KMS-11 (cell line): ENCODE measurements around the gene PCDHGB7.
A peak's percentile ranks its signal among the peaks of the same experiment; 100 is the strongest.
"Not testable (repeated sequence)": the region's sequence is repeated elsewhere in the genome, so short reads cannot be mapped to it uniquely, and the experiment has no call there.

ENCODE experiments used
- H2AFZ ChIP-seq: fragments of 200-600 bp; sonication (generic); 2 replicates; pipeline ENCODE4 v1.6.1; 2016; ENCODE audit warnings: antibody characterized with exemption, mixed run types, low read depth
- H3K27ac ChIP-seq: fragments of 200-600 bp; sonication (generic); 2 replicates; pipeline ENCODE4 v1.6.1; 2016; ENCODE audit warnings: mild to moderate bottlenecking, mixed run types
- H3K27me3 ChIP-seq: fragments of 200-600 bp; sonication (generic); 2 replicates; pipeline ENCODE4 v1.6.1; 2017; ENCODE audit warnings: mild to moderate bottlenecking, low read depth, mixed run types, moderate library complexity; ENCODE audit not compliant: insufficient read depth
- H3K36me3 ChIP-seq: fragments of 200-600 bp; sonication (generic); 2 replicates; pipeline ENCODE4 v1.6.1; 2017; ENCODE audit warnings: mild to moderate bottlenecking, mixed run types; ENCODE audit not compliant: insufficient read depth
- H3K4me1 ChIP-seq: fragments of 200-600 bp; sonication (generic); 2 replicates; pipeline ENCODE4 v1.6.1; 2016; ENCODE audit warnings: mild to moderate bottlenecking, low read depth, mixed run types; ENCODE audit not compliant: poor library complexity, severe bottlenecking
- H3K4me2 ChIP-seq: fragments of 200-600 bp; sonication (generic); 2 replicates; pipeline ENCODE4 v1.7.0; 2016; ENCODE audit warnings: mild to moderate bottlenecking, mixed run types
- H3K4me3 ChIP-seq: fragments of 200-600 bp; sonication (generic); IDR thresholded peaks from 2 replicates; pipeline ENCODE4 v1.6.1; 2017; ENCODE audit warnings: low read depth, low read length, mixed read lengths; ENCODE audit not compliant: insufficient read depth
- H3K79me2 ChIP-seq: fragments of 200-600 bp; sonication (generic); 2 replicates; pipeline ENCODE4 v1.6.1; 2016; ENCODE audit warnings: low read depth, mixed run types; ENCODE audit not compliant: insufficient read depth
- H3K9ac ChIP-seq: fragments of 200-600 bp; sonication (generic); 2 replicates; pipeline ENCODE4 v1.6.1; 2016; ENCODE audit warnings: mild to moderate bottlenecking, mixed run types
- H4K20me1 ChIP-seq: fragments of 200-600 bp; sonication (generic); 2 replicates; pipeline ENCODE4 v1.6.1; 2016; ENCODE audit warnings: mild to moderate bottlenecking, mixed run types; ENCODE audit not compliant: insufficient read depth
- TF ChIP-seq, protein P1 (sequence below): fragments of 200-600 bp; sonication (generic); conservative IDR thresholded peaks from 2 replicates; pipeline ENCODE4 v1.6.1; 2017; ENCODE audit warnings: low read depth, mild to moderate bottlenecking, antibody characterized with exemption, low read length, moderate library complexity, mixed read lengths

The PCDHGB7 gene

DNA sequence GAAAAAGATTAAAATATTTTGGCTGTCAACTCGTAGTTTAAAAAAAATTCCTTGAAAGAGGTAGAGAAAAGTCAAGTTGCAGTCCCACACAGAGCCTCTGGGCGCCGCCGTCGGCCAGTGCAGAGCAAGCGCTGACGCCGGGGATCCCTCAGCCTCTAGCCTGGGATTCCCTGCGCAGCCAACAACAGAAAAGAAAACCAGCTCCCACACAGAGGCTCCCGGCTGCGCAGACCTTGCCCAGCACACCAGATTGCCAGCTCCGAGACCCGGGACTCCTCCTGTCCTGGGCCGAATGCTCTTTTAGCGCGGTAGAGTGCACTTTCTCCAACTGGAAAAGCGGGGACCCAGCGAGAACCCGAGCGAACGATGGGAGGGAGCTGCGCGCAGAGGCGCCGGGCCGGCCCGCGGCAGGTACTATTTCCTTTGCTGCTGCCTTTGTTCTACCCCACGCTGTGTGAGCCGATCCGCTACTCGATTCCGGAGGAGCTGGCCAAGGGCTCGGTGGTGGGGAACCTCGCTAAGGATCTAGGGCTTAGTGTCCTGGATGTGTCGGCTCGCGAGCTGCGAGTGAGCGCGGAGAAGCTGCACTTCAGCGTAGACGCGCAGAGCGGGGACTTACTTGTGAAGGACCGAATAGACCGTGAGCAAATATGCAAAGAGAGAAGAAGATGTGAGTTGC is at the start of gene PCDHGB7:
Gene PCDHGB7, plus strand, starts transcription at position 184 of the 679 bp plus-strand sequence. Its CDS starts 183 bp downstream, at position 367.
- H3K27ac ChIP-seq, H3K4me3 ChIP-seq, H2AFZ ChIP-seq, H3K4me1 ChIP-seq, H3K4me2 ChIP-seq, H3K9ac ChIP-seq, H3K36me3 ChIP-seq, H3K79me2 ChIP-seq, H3K27me3 ChIP-seq, H4K20me1 ChIP-seq: not testable (repeated sequence)

DNA sequence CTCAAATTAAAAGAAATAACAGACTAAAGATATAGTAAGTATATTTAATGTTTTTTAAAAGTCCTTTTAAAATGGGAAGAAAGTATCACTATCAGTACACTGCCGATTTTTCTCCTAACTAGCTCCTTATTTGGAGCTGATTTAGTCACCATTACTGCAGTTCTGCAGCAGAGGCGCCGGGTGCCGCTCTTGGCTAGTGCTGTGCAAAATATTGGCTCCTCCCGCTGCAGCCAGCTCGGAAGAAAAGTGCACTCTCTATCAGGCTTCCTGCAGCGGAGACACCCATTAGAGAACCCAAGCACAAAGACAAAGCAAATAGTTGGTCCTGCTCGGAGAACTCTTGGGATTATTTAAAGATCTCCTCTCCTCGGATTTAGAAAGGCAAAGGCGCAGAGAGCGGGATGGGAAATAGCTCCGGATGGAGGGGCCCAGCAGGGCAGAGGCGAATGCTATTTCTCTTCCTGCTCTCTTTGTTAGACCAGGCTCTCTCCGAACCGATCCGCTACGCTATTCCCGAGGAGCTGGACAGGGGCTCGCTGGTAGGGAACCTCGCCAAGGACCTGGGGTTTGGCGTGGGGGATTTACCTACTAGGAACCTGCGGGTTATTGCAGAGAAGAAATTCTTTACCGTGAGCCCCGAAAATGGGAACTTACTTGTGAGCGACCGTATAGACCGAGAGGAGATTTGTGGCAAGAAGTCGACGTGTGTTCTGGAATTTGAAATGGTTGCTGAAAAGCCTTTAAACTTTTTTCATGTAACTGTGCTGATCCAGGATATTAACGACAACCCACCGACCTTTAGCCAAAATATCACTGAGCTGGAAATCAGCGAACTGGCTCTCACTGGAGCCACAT is 47.3 kb upstream of the PCDHGB7 start, which contains the start of gene PCDHGB3:
Gene PCDHGB3, plus strand, starts transcription at position 249 of the 855 bp plus-strand sequence. Its CDS starts 153 bp downstream, at position 402.
- Histone ChIP-seq H4K20me1 (no peaks in the 10 kb centered on the region), H3K9ac (no peak within 1 kb of the TSS), H3K27me3 (no peaks in the 10 kb centered on the region), H2AFZ (peak within 1 kb of the TSS; percentile 76), H3K36me3 (no peaks in the 10 kb centered on the region), H3K4me3 (no peak within 1 kb of the TSS), H3K4me1 (no peaks in the 10 kb centered on the region), H3K79me2 (no peaks in the 10 kb centered on the region), H3K27ac (no peak within 1 kb of the TSS), H3K4me2 (peak within 1 kb of the TSS; percentile 33; the same call in 1 of the 2 replicates)
- TF ChIP-seq, protein P1, sequence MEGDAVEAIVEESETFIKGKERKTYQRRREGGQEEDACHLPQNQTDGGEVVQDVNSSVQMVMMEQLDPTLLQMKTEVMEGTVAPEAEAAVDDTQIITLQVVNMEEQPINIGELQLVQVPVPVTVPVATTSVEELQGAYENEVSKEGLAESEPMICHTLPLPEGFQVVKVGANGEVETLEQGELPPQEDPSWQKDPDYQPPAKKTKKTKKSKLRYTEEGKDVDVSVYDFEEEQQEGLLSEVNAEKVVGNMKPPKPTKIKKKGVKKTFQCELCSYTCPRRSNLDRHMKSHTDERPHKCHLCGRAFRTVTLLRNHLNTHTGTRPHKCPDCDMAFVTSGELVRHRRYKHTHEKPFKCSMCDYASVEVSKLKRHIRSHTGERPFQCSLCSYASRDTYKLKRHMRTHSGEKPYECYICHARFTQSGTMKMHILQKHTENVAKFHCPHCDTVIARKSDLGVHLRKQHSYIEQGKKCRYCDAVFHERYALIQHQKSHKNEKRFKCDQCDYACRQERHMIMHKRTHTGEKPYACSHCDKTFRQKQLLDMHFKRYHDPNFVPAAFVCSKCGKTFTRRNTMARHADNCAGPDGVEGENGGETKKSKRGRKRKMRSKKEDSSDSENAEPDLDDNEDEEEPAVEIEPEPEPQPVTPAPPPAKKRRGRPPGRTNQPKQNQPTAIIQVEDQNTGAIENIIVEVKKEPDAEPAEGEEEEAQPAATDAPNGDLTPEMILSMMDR: peak; percentile 37; the same call in 1 of the 2 replicates

DNA sequence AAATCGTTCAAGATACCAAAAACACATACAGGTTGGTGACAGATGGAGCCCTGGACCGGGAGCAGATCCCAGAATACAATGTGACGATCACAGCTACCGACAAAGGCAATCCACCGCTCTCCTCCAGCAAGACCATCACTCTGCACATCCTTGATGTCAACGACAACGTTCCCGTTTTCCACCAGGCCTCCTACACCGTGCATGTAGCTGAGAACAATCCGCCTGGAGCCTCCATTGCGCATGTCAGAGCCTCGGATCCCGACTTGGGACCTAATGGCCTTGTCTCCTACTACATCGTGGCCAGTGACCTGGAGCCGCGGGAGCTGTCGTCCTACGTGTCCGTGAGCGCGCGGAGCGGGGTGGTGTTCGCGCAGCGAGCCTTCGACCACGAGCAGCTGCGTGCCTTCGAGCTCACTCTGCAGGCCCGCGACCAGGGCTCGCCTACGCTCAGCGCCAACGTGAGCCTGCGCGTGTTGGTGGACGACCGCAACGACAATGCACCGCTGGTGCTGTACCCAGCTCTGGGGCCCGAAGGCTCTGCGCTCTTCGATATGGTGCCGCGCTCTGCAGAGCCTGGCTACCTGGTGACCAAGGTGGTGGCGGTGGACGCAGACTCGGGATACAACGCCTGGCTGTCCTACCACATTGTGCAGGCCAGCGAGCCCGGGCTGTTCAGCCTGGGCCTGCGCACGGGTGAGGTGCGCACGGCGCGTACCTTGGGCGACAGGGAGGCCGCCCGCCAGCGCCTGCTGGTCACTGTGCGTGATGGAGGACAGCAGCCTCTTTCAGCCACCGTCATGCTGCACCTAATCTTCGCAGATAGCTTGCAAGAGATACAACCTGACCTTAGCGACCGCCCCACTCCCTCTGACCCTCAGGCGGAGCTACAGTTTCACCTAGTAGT is 45.7 kb upstream of the PCDHGB7 start:
- Histone ChIP-seq H3K27me3 (no peaks in the 10 kb centered on the region), H3K4me1 (no peaks in the 10 kb centered on the region), H3K27ac (no peak overlapping the region), H4K20me1 (no peaks in the 10 kb centered on the region), H3K9ac (no peak overlapping the region), H2AFZ (no peak overlapping the region), H3K4me3 (no peak overlapping the region), H3K4me2 (no peak overlapping the region), H3K36me3 (no peaks in the 10 kb centered on the region), H3K79me2 (no peaks in the 10 kb centered on the region)
- TF ChIP-seq, protein P1: no peak

DNA sequence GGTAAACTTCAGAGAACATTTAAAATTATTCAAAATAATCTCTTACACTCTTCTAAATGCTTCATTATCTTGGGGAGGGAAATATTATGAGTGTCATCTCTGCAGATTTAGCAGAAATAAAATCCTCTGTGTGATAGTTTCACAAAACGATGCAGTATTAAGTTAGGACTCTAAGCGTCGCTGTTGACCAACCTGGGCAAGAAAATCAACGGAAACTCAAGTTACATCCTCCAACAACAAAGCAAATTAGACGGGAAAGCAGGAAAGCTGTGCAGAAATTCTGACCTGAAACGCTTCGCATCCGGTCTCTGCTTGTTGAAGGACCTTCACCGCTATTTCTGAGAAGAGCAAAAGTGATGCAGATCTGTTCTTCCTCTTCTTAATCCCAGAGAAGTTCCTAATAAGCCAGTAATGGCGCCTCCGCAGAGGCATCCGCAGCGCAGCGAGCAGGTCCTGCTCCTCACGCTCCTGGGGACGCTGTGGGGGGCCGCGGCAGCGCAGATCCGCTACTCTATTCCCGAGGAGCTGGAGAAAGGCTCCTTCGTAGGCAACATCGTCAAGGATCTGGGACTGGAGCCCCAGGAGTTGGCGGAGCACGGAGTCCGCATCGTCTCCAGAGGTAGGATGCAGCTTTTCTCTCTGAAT is 43.7 kb upstream of the PCDHGB7 start, which contains the start of gene PCDHGA6:
Gene PCDHGA6, plus strand, starts transcription at position 219 of the 645 bp plus-strand sequence. Its CDS starts 193 bp downstream, at position 412.
- TF ChIP-seq, protein P1: no peak
- H3K79me2 ChIP-seq: no peaks in the 10 kb centered on the region
- H3K4me3 ChIP-seq: no peak within 1 kb of the TSS
- H3K36me3 ChIP-seq: no peaks in the 10 kb centered on the region
- H4K20me1 ChIP-seq: no peaks in the 10 kb centered on the region
- no peak within 1 kb of the TSS for H2AFZ ChIP-seq
- H3K4me1 ChIP-seq: no peaks in the 10 kb centered on the region
- no peaks in the 10 kb centered on the region for H3K27me3 ChIP-seq
- H3K4me2 ChIP-seq: no peak within 1 kb of the TSS
- H3K9ac ChIP-seq: no peak within 1 kb of the TSS
- no peak within 1 kb of the TSS for H3K27ac ChIP-seq
